Trophoblast cell (in vitro differentiated cells and primary cell): ENCODE data around the gene SLC9C1.
A peak's percentile ranks its signal among the peaks of the same experiment; 100 is the strongest.

Experiments used
- DNase-seq, 2 donors: peaks; one replicate each; pipeline ENCODE4 v3.0.0-alpha.2; 2016
- H2AFZ ChIP-seq: 2 replicates; pipeline ENCODE4 v1.6.1; 2013; ENCODE audit warnings: low read length, moderate library complexity, mild to moderate bottlenecking; ENCODE audit not compliant: insufficient read depth, poor library complexity
- H2AK5ac ChIP-seq: 2 replicates; pipeline ENCODE4 v1.6.1; 2013; ENCODE audit warnings: mild to moderate bottlenecking, low read length
- H2BK120ac ChIP-seq: 2 replicates; pipeline ENCODE4 v1.6.1; 2013; ENCODE audit warnings: low read length, mild to moderate bottlenecking, moderate library complexity; ENCODE audit not compliant: insufficient read depth, poor library complexity
- H2BK12ac ChIP-seq: 2 replicates; pipeline ENCODE4 v1.6.1; 2013; ENCODE audit warnings: mild to moderate bottlenecking, low read length, moderate library complexity
- H2BK5ac ChIP-seq: 2 replicates; pipeline ENCODE4 v1.6.1; 2013; ENCODE audit warnings: low read length, low read depth, moderate library complexity, mild to moderate bottlenecking; ENCODE audit not compliant: poor library complexity
- H3K14ac ChIP-seq: 2 replicates; pipeline ENCODE4 v1.6.1; 2013; ENCODE audit warnings: mild to moderate bottlenecking, low read length
- H3K18ac ChIP-seq: 2 replicates; pipeline ENCODE4 v1.6.1; 2013; ENCODE audit warnings: mild to moderate bottlenecking, low read length
- H3K23ac ChIP-seq: 2 replicates; pipeline ENCODE4 v1.6.1; 2013; ENCODE audit warnings: low read length
- H3K27ac ChIP-seq: 2 replicates; pipeline ENCODE4 v1.5.1; 2013; ENCODE audit warnings: low read depth, mild to moderate bottlenecking, inconsistent platforms, low read length, moderate library complexity
- H3K27me3 ChIP-seq: 2 replicates; pipeline ENCODE4 v1.6.1; 2013; ENCODE audit warnings: inconsistent platforms, mild to moderate bottlenecking, low read length, moderate library complexity; ENCODE audit not compliant: insufficient read depth
- H3K36me3 ChIP-seq, 2 experiments: 1 replicate in 1 of 2; 2 replicates in 1 of 2; pipeline ENCODE4 v1.6.1; 2013; ENCODE audit warnings: low read length in 2 of 2, mild to moderate bottlenecking in 2 of 2, moderate library complexity in 1 of 2; ENCODE audit not compliant: insufficient read depth in 2 of 2, control insufficient read depth in 1 of 2
- H3K4ac ChIP-seq: 2 replicates; pipeline ENCODE4 v1.6.1; 2013; ENCODE audit warnings: low read depth, mild to moderate bottlenecking, low read length, moderate library complexity
- H3K4me1 ChIP-seq, 2 experiments: 1 replicate in 1 of 2; 2 replicates in 1 of 2; pipeline ENCODE4 v1.6.1; 2013; ENCODE audit warnings: low read length in 2 of 2, mild to moderate bottlenecking in 2 of 2, moderate library complexity in 1 of 2; ENCODE audit not compliant: insufficient read depth in 2 of 2, control insufficient read depth in 1 of 2
- H3K4me2 ChIP-seq: 2 replicates; pipeline ENCODE4 v1.6.1; 2013; ENCODE audit warnings: inconsistent platforms, mild to moderate bottlenecking, low read length, moderate library complexity
- H3K4me3 ChIP-seq: 2 replicates; pipeline ENCODE4 v1.5.1; 2013; ENCODE audit warnings: mild to moderate bottlenecking, low read depth, low read length, inconsistent platforms
- H3K79me1 ChIP-seq: one replicate; pipeline ENCODE4 v1.6.1; 2013; ENCODE audit warnings: low read length
- H3K79me2 ChIP-seq: 2 replicates; pipeline ENCODE4 v1.6.1; 2013; ENCODE audit warnings: low read length, mild to moderate bottlenecking; ENCODE audit not compliant: control insufficient read depth, insufficient read depth, poor library complexity
- H3K9ac ChIP-seq: 2 replicates; pipeline ENCODE4 v1.6.1; 2013; ENCODE audit warnings: mild to moderate bottlenecking, low read length
- H3K9me3 ChIP-seq: 2 replicates; pipeline ENCODE4 v1.6.1; 2013; ENCODE audit warnings: low read depth, mild to moderate bottlenecking, control low read depth, inconsistent platforms, low read length; ENCODE audit not compliant: insufficient read depth
- H4K12ac ChIP-seq: 2 replicates; pipeline ENCODE4 v1.6.1; 2013; ENCODE audit warnings: low read depth, mild to moderate bottlenecking, low read length, moderate library complexity
- H4K8ac ChIP-seq: 2 replicates; pipeline ENCODE4 v1.6.1; 2013; ENCODE audit warnings: low read depth, mild to moderate bottlenecking, low read length, moderate library complexity
- H4K91ac ChIP-seq: one replicate; pipeline ENCODE4 v1.6.1; 2013; ENCODE audit warnings: low read depth, mild to moderate bottlenecking, low read length, moderate library complexity
- WGBS: extraction: QIAGEN DNeasy Blood & Tissue Kit; methylation state at CpG from one replicate; pipeline ENCODE4 v1.1.7; 2013; ENCODE audit warnings: missing lambda C conversion rate; ENCODE audit not compliant: insufficient read length, insufficient coverage; ENCODE audit errors: extremely low coverage; 5-methylcytosine and 5-hydroxymethylcytosine counted together

SLC9C1 gene

GRCh38 chr3:112104774-112105173, 189.2 kb downstream of the SLC9C1 start:
- no peak overlapping the region for H3K27ac ChIP-seq
- no peaks in the 10 kb centered on the region for H3K79me2 ChIP-seq
- H3K4me2 ChIP-seq: no peak overlapping the region
- H3K23ac ChIP-seq: no peak overlapping the region
- no peak overlapping the region for H3K14ac ChIP-seq
- no peak overlapping the region for H2BK5ac ChIP-seq
- no peak overlapping the region for H3K4ac ChIP-seq
- H4K91ac ChIP-seq: no peak overlapping the region
- no CpG with 5 or more reads among the region's 2 CpGs for WGBS
- H3K36me3 ChIP-seq: peaks cover 2 to 4% of the 10 kb centered on the region in 2 experiments
- no peak overlapping the region for H4K12ac ChIP-seq
- no peaks in the 10 kb centered on the region for H3K27me3 ChIP-seq
- no peak overlapping the region for H3K18ac ChIP-seq
- H3K9ac ChIP-seq: no peak overlapping the region
- no peak overlapping the region for H2AK5ac ChIP-seq
- H3K4me1 ChIP-seq: peaks cover 3 to 10% of the 10 kb centered on the region in 2 experiments
- H2AFZ ChIP-seq: no peak overlapping the region
- H2BK12ac ChIP-seq: no peak overlapping the region
- peaks cover 3% of the 10 kb centered on the region for H3K79me1 ChIP-seq
- no peak overlapping the region for H4K8ac ChIP-seq
- H3K9me3 ChIP-seq: no peaks in the 10 kb centered on the region
- no peak overlapping the region for H3K4me3 ChIP-seq
- H2BK120ac ChIP-seq: no peak overlapping the region
- DNase-seq: no peak

GRCh38 chr3:112101916-112102315, 192.1 kb downstream of the SLC9C1 start:
- H2BK5ac ChIP-seq: no peak overlapping the region
- H2AK5ac ChIP-seq: no peak overlapping the region
- peak overlapping the region; percentile 31 for H3K27ac ChIP-seq
- no peak overlapping the region for H2BK12ac ChIP-seq
- WGBS: no CpG with 5 or more reads among the region's 2 CpGs
- H3K4ac ChIP-seq: no peak overlapping the region
- no peak overlapping the region for H2AFZ ChIP-seq
- no peak overlapping the region for H3K4me3 ChIP-seq
- H3K9ac ChIP-seq: no peak overlapping the region
- no peak overlapping the region for H3K23ac ChIP-seq
- no peaks in the 10 kb centered on the region for H3K9me3 ChIP-seq
- no peak overlapping the region for H4K12ac ChIP-seq
- H3K27me3 ChIP-seq: no peaks in the 10 kb centered on the region
- no peak overlapping the region for H4K91ac ChIP-seq
- no peak overlapping the region for H3K4me2 ChIP-seq
- peaks cover 3 to 10% of the 10 kb centered on the region in 2 experiments for H3K4me1 ChIP-seq
- DNase-seq: peak; percentile 73 to 83
- no peak overlapping the region for H3K18ac ChIP-seq
- H3K14ac ChIP-seq: no peak overlapping the region
- no peak overlapping the region for H4K8ac ChIP-seq
- no peaks in the 10 kb centered on the region for H3K79me2 ChIP-seq
- peaks cover 3% of the 10 kb centered on the region for H3K79me1 ChIP-seq
- peaks cover 2 to 4% of the 10 kb centered on the region in 2 experiments for H3K36me3 ChIP-seq
- no peak overlapping the region for H2BK120ac ChIP-seq

- Histone ChIP-seq H2AFZ (no peak overlapping the region), H4K8ac (no peak overlapping the region), H3K27me3 (no peaks in the 10 kb centered on the region), H2BK120ac (no peak overlapping the region), H3K9ac (no peak overlapping the region), H2AK5ac (no peak overlapping the region), H4K91ac (no peak overlapping the region), H3K14ac (no peak overlapping the region), H4K12ac (no peak overlapping the region), H3K4me3 (no peak overlapping the region), H2BK5ac (no peak overlapping the region), H3K18ac (no peak overlapping the region), H3K4ac (no peak overlapping the region), H3K27ac (no peak overlapping the region), H3K4me1 (peaks cover 17 to 18% of the 10 kb centered on the region in 2 experiments), H3K9me3 (no peaks in the 10 kb centered on the region), H3K23ac (no peak overlapping the region), H3K79me1 (peaks cover 3% of the 10 kb centered on the region), H2BK12ac (no peak overlapping the region), H3K4me2 (no peak overlapping the region), H3K36me3 (no peaks in the 10 kb centered on the region), H3K79me2 (no peaks in the 10 kb centered on the region)
- WGBS: no CpG with 5 or more reads among the region's 4 CpGs
- peak; percentile 86 to 91 for DNase-seq
Observed at GRCh38 chr3:112097378-112097777, 196.6 kb downstream of the SLC9C1 start.

GRCh38 chr3:112096176-112096575, 197.8 kb downstream of the SLC9C1 start:
- peak overlapping the region; percentile 11 for H3K27ac ChIP-seq
- H3K79me1 ChIP-seq: peaks cover under 1% of the 10 kb centered on the region
- H4K91ac ChIP-seq: no peak overlapping the region
- no peak overlapping the region for H3K4me2 ChIP-seq
- no peak overlapping the region for H3K4me3 ChIP-seq
- H4K8ac ChIP-seq: no peak overlapping the region
- no peak overlapping the region for H2BK12ac ChIP-seq
- no peak overlapping the region for H2BK120ac ChIP-seq
- H3K4ac ChIP-seq: no peak overlapping the region
- WGBS: no CpG with 5 or more reads among the region's 2 CpGs
- no peak overlapping the region for H2BK5ac ChIP-seq
- no peak overlapping the region for H3K18ac ChIP-seq
- peaks cover 16 to 20% of the 10 kb centered on the region in 2 experiments for H3K4me1 ChIP-seq
- DNase-seq: peak; percentile 90 to 97
- no peak overlapping the region for H2AK5ac ChIP-seq
- H3K27me3 ChIP-seq: no peaks in the 10 kb centered on the region
- H3K9ac ChIP-seq: no peak overlapping the region
- H2AFZ ChIP-seq: no peak overlapping the region
- H3K36me3 ChIP-seq: no peaks in the 10 kb centered on the region
- H4K12ac ChIP-seq: no peak overlapping the region
- no peak overlapping the region for H3K23ac ChIP-seq
- no peaks in the 10 kb centered on the region for H3K9me3 ChIP-seq
- H3K14ac ChIP-seq: no peak overlapping the region
- H3K79me2 ChIP-seq: no peaks in the 10 kb centered on the region
